Erythroblast (primary cell): ENCODE measurements around the gene GRIK2.

Experiments
- GATA1 ChIP-seq: IDR thresholded peaks from 2 replicates; pipeline ENCODE4 v1.6.1; 2011; ENCODE audit warnings: low read depth, mild to moderate bottlenecking, control low read depth, low read length, moderate library complexity
- POLR2A ChIP-seq: IDR thresholded peaks from 2 replicates; pipeline ENCODE4 v1.6.1; 2011; ENCODE audit warnings: mild to moderate bottlenecking, low read length

GRCh38 chr6:101477436-101477835 lies 83.9 kb downstream of the GRIK2 start:
- no peak for TF ChIP-seq POLR2A
- TF ChIP-seq GATA1 = no peak
